OCI-LY3 (cell line): Measurements from ENCODE around the gene IKBKG.
"Not testable (repeated sequence)": the region's sequence is repeated elsewhere in the genome, so short reads cannot be mapped to it uniquely, and the experiment has no call there.

ENCODE experiments used
- CTCF ChIP-seq: fragments of 200-600, 300-600 bp; sonication (generic); IDR thresholded peaks from 2 replicates; pipeline ENCODE4 v1.5.1; 2014; ENCODE audit warnings: antibody characterized with exemption, low read length, low read depth
- EZH2phosphoT487 ChIP-seq: fragments of 200-600 bp; shearing (Covaris generic); IDR thresholded peaks from 2 replicates; pipeline ENCODE4 v1.6.1; 2018; ENCODE audit warnings: antibody characterized with exemption, mixed run types, low read depth

- not testable (repeated sequence) for TF ChIP-seq CTCF, EZH2phosphoT487
Observed at GRCh38 chrX:154558896-154559295, 11.5 kb downstream of the IKBKG start.
